DMS53 treated with DMSO at 0.1 percent for 48 hours (cell line): Measurements from ENCODE around the gene FOXN3.
"Not testable (repeated sequence)": the region's sequence is repeated elsewhere in the genome, so short reads cannot be mapped to it uniquely, and the experiment has no call there.

ENCODE experiments used
- DNase-seq: peaks from one replicate; lab custom pipeline; 2025; ENCODE audit not compliant: unreplicated experiment; lab: John Stamatoyannopoulos, UW

FOXN3 gene

DNA sequence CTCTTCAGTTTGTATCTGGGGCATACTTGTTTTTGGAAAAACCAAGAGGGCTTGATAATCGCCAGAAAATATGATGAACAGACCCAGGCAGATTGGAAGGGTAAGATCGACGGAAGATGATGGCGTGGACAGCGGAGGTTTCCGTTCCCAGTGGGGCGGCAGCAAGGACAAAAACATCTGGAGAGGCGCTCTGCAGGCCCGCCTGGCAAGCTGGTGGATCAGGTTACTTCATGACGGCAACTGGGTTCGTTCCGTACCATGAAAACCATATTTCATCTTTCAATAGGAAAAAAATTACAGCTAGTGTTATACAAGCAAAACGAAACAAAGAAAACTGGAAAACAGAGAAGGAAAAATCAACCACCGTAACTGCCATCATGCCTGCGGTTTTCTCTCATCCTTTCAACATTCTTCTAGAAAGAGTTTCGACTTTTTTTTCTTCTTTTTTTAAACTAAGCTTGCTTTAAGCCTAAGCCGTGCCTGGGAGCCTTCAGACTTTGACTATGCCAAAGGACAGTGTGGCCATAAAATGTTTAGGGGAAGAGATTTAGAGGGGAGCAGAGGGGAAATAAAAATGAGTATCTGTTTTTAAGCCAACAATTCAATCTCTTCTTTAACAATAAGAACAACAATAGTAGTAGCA is 210.5 kb downstream of the FOXN3 start:
- DNase-seq, result no peak

DNA sequence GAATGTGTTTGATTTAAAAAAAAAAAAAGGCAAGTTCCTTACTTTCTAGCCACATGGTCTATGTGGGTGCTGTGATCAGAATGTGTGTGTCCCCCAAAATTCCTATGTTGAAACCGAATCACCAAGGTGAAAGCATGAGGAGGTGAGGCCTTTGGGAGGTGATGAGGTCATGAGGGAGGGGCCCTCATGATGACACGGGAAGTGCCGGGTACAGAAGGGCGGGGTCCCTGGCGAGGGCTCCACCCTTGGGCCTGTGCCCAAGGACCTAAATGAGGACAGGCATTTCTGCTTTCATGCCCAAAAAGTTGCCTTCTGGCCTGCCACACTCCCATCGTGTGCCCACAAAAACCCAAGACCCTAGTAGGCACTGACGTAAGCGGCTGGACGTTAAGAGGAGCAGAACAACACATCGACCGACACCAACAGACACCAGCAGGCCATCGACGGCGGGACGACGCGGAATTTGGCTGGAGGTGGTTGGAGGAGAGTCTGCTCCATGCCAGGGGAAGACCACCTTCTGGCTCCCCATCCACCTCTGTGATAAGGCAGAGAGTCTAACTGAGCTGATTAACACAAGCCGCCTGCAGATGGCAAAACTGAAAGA is 211.8 kb downstream of the FOXN3 start:
- no peak for DNase-seq

DNA sequence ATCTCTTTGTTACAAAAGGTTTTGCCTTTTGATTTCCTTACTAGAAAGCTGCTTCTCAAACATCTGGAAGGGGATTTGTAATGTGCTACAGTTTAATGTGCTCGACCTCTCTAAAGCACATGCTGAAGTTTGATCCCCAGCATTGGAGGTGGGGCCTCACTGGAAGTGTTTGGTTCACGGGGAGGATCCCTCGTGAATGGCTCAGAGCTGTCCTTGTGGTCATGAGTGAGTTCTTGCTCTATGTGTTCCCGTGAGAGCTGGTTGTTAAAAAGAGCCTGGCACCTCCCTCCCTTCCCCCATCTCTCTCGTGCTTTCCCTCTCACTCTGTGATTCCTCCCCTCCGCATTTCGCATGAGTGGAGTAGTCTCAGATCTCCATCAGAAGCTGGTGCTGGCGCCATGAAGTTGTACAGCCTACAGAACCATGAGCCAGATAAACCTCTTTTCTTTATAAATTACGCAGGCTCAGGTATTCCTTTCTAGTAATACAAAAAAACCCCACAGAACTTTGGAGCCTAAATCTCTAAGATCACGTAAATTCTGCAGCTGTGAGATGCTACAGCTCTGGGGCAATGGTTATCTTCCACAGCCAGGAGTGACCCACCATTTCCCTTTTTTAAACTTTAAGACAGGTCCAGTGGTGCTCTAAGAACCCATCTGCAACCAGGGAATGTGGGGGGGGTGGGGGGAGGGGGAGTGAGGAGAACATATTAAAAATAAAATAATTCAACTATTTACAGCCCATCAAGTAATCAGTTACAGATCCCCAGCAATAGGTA is 214.4 kb downstream of the FOXN3 start:
- no peak for DNase-seq

DNA sequence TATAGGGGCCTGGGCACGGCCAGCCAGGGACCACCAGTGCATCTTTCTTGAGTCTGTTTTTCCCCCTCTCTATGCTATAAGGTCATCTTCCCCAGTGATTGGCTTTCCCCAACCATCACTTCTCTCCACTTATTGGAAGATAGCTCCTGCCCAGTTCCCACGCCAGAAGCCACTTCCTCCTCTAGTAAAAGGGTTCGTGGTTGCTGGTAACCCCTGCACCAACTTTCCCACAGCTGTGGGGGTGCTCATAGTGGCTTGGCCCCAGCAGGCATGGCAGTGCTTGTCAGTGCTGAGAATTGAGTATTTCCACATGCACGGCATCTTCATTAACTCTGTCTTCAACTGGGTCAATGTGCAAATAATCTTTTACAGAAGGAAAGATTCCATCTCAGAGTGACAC is 215.4 kb downstream of the FOXN3 start:
- DNase-seq, result no peak

DNA sequence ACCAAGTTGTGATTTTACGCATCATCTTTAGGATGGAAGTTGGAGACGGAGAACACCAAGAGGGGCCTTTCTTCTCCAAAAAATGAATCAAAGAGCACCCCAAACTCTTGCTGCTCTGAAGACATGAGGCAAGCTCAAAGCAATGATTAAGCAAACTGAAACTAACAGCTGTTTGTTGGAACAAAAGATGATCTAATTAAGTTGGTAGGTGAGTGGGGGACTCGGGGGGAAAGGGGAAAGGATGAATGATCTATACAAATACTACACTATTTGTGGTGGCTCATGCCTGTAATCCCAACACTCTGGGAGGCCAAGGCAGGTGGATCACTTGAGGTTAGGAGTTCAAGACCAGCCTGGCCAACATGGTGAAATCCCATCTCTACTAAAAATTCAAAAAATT is 217.7 kb downstream of the FOXN3 start:
- DNase-seq, result not testable (repeated sequence)

DNA sequence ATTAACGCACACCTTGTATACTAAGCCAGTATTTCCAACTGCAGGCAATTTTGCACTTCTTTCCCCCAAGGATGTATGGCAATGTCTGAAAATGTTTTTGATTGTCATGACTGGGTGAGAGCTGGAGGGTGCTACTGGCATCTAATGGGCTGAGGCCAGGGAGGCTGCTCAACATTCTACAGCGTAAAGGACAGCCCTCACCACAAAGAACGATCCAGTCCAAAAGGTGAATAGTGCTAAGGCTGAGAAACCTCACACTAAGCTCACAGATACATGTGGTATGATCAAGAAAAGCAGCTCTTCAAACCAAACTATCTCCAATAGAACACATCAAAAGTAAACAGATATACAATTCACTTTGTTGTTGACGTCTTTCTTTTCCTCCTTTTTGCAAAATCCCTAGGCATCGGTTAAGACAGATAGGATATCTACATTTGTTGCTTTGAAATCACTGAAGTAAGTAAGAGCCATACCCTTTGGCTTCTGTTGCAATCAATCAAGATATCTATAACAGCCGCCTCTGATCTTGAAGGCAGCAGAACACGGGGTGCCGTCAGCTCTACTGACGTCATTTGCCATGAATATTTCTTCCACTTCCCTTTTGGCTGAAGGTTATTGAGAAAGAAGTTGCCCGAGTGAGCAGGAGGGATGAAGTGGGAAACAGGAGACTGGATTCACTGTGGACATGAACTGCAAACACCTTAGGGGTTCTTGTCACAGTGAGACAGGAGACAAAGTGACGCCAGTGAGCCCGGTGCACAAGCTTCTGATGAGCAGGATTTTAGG is 218.3 kb downstream of the FOXN3 start:
- no peak for DNase-seq

DNA sequence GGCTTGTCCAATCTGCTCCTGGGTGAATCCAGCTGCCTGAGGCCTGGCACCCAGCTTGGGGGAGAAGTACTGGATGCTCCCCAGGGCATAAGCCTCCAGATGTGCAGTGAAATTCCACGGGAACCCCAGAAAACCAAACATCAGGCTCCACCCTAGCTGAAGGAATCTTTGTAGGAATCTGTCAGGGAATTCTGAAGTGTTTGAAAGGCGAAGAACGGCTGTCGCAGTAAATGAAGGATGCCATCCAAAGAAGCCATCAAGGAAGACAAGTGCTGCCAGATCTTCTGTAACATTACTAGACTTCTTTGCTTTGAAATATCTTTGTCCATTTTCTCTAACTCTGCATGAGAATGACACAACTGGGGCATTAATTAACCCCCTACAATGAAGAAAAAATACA is 219.4 kb downstream of the FOXN3 start:
- DNase-seq, result no peak

DNA sequence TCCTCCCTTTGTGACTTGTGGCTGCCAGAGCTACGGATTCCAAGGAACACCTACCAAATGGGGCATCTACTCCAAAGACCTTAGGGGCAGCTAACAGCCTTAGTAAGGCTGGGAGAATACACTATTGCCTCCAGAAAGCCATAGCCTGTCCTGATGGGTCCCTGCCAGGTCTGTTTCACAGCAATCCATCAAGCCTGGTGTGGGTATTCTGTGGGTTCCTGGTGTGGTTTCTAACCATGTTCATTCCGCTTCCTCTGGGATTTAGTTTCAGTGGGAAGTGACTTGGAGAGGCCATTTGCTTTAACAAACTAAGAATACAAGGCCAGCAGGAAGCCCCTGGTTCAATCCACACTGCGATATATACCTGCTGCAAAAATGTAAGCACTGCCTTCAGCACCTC is 220.5 kb downstream of the FOXN3 start:
- DNase-seq, result no peak

DNA sequence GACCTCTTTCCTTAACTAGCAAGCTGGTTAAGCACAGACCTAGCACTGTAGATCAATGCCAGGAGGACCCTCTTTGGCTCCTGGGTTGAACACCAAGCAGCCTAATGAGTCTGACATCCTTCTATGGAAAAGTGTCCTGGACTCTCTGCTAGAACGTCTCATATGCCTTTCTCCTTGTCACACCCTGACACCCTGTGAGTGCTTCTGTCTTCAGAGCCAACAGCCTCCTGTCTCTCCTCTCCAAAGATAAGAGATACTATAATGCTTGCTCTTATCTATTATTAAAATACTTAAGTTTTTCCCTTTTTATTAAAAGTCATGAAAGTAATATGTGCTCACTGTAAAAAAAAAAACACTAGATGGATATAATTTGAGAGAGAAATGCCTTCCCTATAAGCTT is 222.7 kb downstream of the FOXN3 start:
- DNase-seq, result no peak

DNA sequence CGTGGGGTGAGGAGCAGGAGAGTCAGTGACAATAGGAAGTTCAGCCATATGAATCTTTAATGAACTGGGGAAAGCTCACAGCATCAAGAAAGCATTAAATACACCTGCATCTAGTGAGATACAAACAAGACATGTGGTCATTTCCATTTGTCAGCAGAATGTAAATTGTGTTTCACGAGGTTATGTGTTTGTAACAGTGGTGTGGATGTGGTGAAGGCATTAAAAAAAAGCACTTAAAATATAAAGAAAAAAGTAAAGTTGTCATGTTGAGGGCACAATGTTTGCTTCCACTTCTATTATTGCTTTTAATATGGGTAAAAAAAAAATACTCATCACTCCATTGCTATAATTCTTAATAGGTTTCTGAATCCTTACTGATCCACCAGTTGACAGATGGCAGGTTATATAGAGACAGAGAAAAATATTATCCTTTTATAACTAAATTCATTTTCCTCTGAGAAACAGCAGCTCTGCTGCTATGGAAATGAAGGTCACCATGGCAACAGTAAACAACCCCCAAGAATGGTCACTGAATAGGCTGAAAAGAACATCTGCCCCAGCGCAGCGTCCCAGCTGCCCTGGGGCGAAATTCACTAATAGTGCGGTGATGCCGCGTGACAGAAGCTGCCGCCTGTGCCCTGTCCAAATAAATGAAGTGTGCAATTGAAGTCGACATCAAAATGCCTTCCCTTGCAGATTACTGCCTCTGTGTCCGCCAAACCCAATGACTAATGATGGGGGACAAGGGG is 226.1 kb downstream of the FOXN3 start:
- peak; percentile 69 for DNase-seq

DNA sequence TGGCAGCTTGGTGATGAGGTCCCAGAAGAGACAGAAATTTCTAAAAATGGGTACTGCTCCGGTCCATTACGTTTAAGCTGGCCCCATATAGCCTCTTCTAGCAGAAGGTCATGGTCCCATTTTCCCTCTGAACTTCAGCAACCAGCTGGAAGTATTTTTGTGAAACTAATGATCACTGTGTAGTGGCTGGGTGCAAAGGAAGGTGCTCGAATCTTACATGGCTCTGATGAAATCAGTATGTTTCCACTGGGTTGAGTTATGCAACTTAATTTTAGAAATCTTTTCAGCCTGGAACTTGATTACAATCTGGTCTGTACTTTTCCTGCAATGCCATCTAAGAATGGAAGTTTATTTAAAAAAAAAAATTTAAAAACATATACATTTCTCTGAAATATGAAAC is 228.5 kb downstream of the FOXN3 start:
- no peak for DNase-seq

DNA sequence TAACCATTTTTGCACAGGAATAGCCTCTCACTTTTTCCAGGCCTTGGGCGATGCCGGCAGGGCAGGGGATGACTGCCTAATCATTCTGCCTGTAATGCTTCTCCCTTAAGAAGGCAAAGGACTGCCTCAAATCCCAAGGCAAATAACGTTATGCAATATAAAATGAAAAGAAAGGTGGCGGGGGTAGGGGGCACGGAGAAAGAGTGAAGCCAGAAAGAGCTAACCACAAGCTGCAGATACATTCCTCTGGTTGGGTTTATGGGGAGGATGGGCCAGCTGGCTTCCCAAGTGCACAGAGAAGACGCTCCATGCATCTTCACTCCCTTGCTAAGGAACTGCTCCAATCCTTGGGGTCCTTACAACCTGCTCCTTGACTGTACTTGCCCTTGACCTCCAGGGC is 229.5 kb downstream of the FOXN3 start:
- DNase-seq, result no peak

DNA sequence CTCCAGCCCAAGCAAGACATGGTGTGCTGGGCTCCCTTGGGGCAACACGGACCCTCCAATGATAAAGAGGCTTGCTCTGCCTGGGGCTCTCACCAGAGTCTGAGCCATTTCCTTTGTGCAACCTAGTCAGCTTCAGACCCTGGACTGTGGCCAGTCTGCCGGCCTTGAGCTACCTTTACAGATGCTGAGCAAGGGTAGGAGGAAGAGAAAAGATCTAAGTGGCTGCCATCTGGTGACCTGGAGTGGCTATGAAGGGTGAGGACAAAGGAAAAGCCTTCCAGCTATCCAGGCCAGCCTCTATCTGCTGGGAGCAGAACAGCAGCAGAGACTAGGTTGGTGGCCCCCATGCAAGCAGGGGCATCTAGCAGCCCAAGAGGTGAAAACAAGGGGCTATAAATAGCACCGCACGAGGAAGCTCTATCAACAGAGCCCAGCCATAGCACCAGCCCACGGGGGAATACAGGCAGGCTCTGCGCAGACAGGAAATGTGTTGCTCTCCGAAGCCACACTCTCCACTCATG is 230.1 kb downstream of the FOXN3 start:
- no peak for DNase-seq

DNA sequence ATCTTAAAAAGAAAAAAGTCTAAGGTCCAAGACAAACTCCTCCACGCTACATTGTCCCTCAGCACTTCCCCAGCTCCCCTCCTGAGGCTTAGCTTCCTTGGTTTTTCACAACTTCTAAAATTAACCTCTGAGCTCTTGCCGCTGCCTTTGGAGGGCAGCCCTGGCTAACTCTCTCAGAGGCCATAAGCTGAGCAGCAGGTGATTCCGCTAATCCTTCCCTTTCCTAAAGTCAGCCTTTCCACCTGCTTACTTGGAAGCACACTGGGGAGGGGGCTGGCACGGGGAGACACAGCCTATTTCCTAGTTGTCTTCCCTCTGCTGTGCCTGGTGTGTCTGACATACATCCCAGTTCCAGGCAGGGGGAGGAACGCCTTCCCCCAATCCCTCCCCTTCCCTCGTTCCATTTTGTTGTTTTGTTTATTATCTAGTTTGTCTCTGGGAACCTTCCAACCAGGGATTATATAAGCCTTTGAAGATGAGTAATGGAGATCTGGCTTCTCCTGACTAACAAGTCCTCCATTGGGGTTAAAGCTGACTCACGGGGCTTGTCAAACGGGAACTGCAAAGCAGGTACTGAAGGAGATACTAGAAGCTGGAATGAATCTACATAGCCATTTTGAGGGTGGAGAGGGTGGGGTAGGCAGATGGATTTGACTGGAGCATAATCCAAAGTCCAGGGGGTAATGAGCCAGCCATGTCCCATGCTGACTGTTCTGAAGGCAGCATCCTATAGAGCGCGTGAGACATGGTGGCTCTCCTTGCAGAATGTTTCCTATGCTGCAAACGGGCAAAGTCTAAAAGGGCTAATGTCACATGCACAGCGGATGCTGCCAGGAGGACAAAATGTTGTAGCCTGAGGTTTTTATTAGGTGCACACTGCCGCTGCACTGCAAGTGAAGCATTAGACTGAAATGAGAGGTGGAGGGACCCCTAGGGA is 230.8 kb downstream of the FOXN3 start:
- DNase-seq, result peak; percentile 44

DNA sequence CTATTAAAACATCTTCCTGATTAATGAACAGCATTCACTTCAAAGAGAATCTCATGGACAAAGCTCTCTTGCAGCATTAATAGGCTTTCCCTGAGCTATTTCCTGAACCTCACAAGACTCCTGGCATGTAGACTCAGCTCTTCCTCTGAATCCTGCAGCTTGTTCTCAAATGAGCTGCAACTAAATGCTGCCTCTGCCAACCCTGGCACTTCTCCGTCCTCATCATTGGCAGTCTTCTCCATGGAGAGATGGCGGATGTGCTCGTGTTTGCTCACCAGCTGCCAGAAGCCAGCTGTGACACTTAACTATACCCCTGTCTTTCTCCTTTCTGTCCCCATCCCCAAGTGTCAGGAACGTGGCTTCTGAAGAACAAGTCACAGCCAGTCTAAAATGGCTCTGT is 232.1 kb downstream of the FOXN3 start:
- no peak for DNase-seq

DNA sequence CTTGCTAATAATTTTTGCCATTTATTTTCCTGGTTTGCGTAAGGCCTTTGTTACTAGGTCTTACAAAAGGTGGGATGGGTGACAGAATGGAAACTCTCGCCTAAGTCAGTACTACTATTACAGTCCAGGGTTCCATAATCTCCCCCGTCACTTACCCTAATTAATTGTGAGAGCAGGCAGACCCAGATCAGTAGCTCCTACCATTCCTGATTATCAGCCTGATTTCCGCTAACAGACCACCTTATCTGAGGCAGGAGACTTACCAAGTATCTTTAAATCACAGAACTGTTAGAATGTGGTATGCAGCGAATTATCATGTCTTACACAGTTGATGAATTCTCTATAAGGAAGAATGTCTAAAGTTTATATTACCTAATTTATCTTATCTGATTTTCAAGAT is 234.7 kb downstream of the FOXN3 start:
- DNase-seq, result no peak

DNA sequence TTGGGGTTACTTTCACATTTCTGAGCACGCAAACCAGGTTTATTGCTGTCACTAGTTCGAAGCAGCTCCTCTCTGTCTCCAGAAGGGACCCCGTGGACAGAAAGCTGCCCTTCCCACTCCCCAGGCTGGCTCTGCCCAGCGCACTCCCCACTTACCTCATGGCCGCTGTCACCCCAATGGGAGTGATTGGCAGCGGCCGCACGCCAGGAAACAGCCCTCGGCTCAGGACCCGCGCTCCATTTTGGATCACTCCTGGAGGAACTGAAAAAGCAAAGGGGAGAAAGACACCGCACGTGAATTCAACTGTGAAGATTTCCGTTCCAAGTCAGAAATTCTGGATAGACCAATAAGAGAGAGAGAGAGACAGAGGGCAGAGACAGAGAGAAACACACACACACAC is 236.5 kb downstream of the FOXN3 start:
- DNase-seq, result no peak

DNA sequence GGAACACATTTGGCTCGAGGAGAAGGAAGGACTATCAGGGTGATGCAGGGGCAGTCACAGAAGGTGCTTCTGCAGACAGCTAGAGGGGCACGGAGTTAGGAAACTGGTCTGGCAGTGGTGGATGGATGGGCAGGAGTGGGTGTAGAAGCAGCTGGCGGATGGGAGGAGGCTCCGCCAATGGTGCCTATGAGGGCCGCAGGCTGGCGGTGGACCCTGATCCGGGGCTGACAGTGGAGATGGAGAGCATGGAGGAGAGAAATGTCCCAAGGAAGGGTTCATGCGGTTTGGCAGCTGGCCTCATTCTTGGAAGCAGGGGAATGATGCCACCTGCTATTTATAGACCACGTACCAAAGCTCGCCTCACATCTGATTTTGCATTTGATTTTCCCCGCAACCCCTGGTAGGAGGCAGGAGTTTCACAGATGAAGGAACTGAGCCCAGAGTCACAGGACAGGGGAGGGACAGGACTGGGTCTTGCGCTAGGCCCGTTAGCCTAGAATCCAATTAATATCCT is 237.1 kb downstream of the FOXN3 start:
- DNase-seq, result no peak

DNA sequence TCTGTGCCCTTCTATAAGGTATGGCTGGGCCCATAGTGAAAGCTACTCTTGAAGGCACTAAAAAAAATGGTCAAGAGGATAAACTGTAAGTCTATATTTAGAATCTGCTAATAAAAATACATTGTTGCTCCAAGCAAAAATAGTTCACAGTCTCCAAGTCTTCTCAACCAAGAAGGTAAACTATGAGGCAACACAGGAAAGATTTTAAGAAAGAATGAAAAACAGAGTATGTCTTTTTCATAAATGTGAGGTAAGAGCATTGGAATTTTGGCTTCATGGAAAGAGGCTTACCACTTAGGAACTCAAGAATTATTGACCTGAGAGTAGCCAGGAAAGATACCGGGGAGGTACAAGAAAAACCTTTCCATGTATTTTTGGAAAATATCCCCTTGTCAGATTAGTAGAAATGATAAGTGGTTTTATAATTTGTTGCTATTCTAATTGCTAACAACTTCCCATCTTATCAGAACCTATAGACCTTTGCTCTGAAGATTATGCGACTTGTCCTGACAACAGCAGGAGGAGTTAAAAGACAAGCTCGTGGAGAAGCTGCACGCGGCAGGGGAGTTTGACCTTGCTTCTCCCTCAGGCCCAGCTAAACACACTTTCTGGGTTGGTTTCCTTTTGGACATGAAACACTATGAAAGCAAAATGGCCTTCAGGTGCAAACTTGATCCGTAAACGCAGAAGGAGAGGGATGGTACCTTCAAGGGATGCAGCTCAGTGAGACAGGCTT is 238.1 kb downstream of the FOXN3 start:
- no peak for DNase-seq
